CD4-positive, alpha-beta T cell treated with Interleukin-6 at 100 ng/mL for 8 hours (primary cell): ENCODE data around the gene GLT8D2.
"Not testable (repeated sequence)": the region's sequence is repeated elsewhere in the genome, so short reads cannot be mapped to it uniquely, and the experiment has no call there.

ENCODE experiments used
- DNase-seq: peaks from one replicate; pipeline ENCODE4 v3.0.0-alpha.2; 2020; ENCODE audit warnings: mixed read lengths, low spot score

Gene GLT8D2

GRCh38 chr12:104049278-104049902, 597 bp downstream of the GLT8D2 start:
- DNase-seq = no peak

- DNase-seq = no peak
Observed at GRCh38 chr12:104048811-104049210, 1.2 kb downstream of the GLT8D2 start.

GRCh38 chr12:104048162-104048561, 1.8 kb downstream of the GLT8D2 start:
- no peak for DNase-seq

GRCh38 chr12:104046306-104046705, 3.7 kb downstream of the GLT8D2 start:
- no peak for DNase-seq

- no peak for DNase-seq
Observed at GRCh38 chr12:104044158-104044557, 5.8 kb downstream of the GLT8D2 start.

GRCh38 chr12:104042580-104042979, 7.4 kb downstream of the GLT8D2 start:
- no peak for DNase-seq

- not testable (repeated sequence) for DNase-seq
Observed at GRCh38 chr12:104039769-104040168, 10.2 kb downstream of the GLT8D2 start.

- not testable (repeated sequence) for DNase-seq
Observed at GRCh38 chr12:104036143-104036542, 13.8 kb downstream of the GLT8D2 start.

GRCh38 chr12:104030596-104030995, 19.4 kb downstream of the GLT8D2 start:
- DNase-seq = not testable (repeated sequence)

- no peak for DNase-seq
Observed at GRCh38 chr12:104026841-104027599, 23.0 kb downstream of the GLT8D2 start.

GRCh38 chr12:104025771-104026170, 24.2 kb downstream of the GLT8D2 start:
- DNase-seq = no peak

- DNase-seq = no peak
Observed at GRCh38 chr12:104024348-104024747, 25.6 kb downstream of the GLT8D2 start.

GRCh38 chr12:104023710-104024109, 26.3 kb downstream of the GLT8D2 start:
- DNase-seq = no peak

- DNase-seq = no peak
Observed at GRCh38 chr12:104022786-104023185, 27.2 kb downstream of the GLT8D2 start.

GRCh38 chr12:104021862-104022261, 28.1 kb downstream of the GLT8D2 start:
- not testable (repeated sequence) for DNase-seq

- DNase-seq = no peak
Observed at GRCh38 chr12:104012331-104012730, 37.7 kb downstream of the GLT8D2 start.

GRCh38 chr12:104011253-104011652, 38.7 kb downstream of the GLT8D2 start:
- DNase-seq = no peak

- DNase-seq = no peak
Observed at GRCh38 chr12:104010606-104011169, 39.3 kb downstream of the GLT8D2 start.

- DNase-seq = no peak
Observed at GRCh38 chr12:104010121-104010520, 39.9 kb downstream of the GLT8D2 start.

- DNase-seq = no peak
Observed at GRCh38 chr12:104006929-104007328, 43.1 kb downstream of the GLT8D2 start.

- no peak for DNase-seq
Observed at GRCh38 chr12:104003596-104003995, 46.4 kb downstream of the GLT8D2 start.

GRCh38 chr12:104002686-104003085, 47.3 kb downstream of the GLT8D2 start:
- DNase-seq = no peak

- DNase-seq = no peak
Observed at GRCh38 chr12:104000807-104001434, 49.1 kb downstream of the GLT8D2 start.
